Neuronal stem cell (in vitro differentiated cells): ENCODE measurements around the gene ENOX1.

Experiments used
- DNase-seq: peaks from one replicate; pipeline ENCODE4 v3.0.0-alpha.2; 2013; ENCODE audit warnings: low spot score
- H2AFZ ChIP-seq: one replicate; pipeline ENCODE4 v1.6.1; 2013; ENCODE audit warnings: mild to moderate bottlenecking, low read length, inconsistent platforms
- H2AK5ac ChIP-seq: 2 replicates; pipeline ENCODE4 v1.6.1; 2013; ENCODE audit warnings: low read depth, mild to moderate bottlenecking, inconsistent platforms, low read length, moderate library complexity, mixed read lengths
- H2BK120ac ChIP-seq: 2 replicates; pipeline ENCODE4 v1.6.1; 2013; ENCODE audit warnings: low read depth, mild to moderate bottlenecking, inconsistent platforms, low read length, moderate library complexity, mixed read lengths
- H2BK12ac ChIP-seq: one replicate; pipeline ENCODE4 v1.6.1; 2013; ENCODE audit warnings: low read length, inconsistent platforms
- H2BK15ac ChIP-seq: 2 replicates; pipeline ENCODE4 v1.6.1; 2013; ENCODE audit warnings: mild to moderate bottlenecking, low read length, inconsistent platforms, mixed read lengths
- H2BK5ac ChIP-seq: one replicate; pipeline ENCODE4 v1.6.1; 2013; ENCODE audit warnings: inconsistent platforms, mild to moderate bottlenecking, low read length, moderate library complexity
- H3K14ac ChIP-seq: one replicate; pipeline ENCODE4 v1.6.1; 2013; ENCODE audit warnings: low read length, inconsistent platforms
- H3K18ac ChIP-seq: 2 replicates; pipeline ENCODE4 v1.6.1; 2013; ENCODE audit warnings: low read length, inconsistent platforms
- H3K23ac ChIP-seq: 2 replicates; pipeline ENCODE4 v1.6.1; 2013; ENCODE audit warnings: low read depth, mild to moderate bottlenecking, mixed read lengths, low read length, inconsistent platforms; ENCODE audit not compliant: poor library complexity
- H3K27ac ChIP-seq: replicated peaks from 3 replicates; pipeline ENCODE4 v1.5.1; 2013; ENCODE audit warnings: low read length, inconsistent platforms
- H3K27me3 ChIP-seq, 3 experiments: 2 replicates each; pipeline ENCODE4 v1.6.1; 2013; ENCODE audit warnings: low read length in 3 of 3, mild to moderate bottlenecking in 2 of 3, inconsistent platforms in 1 of 3, low read depth in 1 of 3, mixed read lengths in 1 of 3, moderate library complexity in 1 of 3; ENCODE audit not compliant: control insufficient read depth in 3 of 3, insufficient read depth in 3 of 3
- H3K36me3 ChIP-seq, 2 donors: replicated peaks in 1 of 2; 2 replicates each; pipeline ENCODE4 v1.6.1; 2013; ENCODE audit warnings: low read length in 2 of 2; ENCODE audit not compliant: control insufficient read depth in 2 of 2, insufficient read depth in 2 of 2
- H3K4ac ChIP-seq: 2 replicates; pipeline ENCODE4 v1.6.1; 2013; ENCODE audit warnings: inconsistent platforms, mild to moderate bottlenecking, low read length, moderate library complexity
- H3K4me1 ChIP-seq, 2 donors: 1 replicate in 1 of 2; 2 replicates in 1 of 2; pipeline ENCODE4 v1.6.1; 2013; ENCODE audit warnings: low read length in 2 of 2, low read depth in 1 of 2; ENCODE audit not compliant: control insufficient read depth in 2 of 2, insufficient read depth in 1 of 2
- H3K4me2 ChIP-seq: one replicate; pipeline ENCODE4 v1.6.1; 2013; ENCODE audit warnings: mild to moderate bottlenecking, low read length, inconsistent platforms; ENCODE audit not compliant: insufficient read depth, poor library complexity, severe bottlenecking
- H3K4me3 ChIP-seq, 2 donors: 2 replicates each; pipeline ENCODE4 v1.5.1; 2013; ENCODE audit warnings: low read length in 2 of 2, mild to moderate bottlenecking in 2 of 2, inconsistent platforms in 1 of 2, moderate library complexity in 1 of 2
- H3K79me1 ChIP-seq: one replicate; pipeline ENCODE4 v1.6.1; 2013; ENCODE audit warnings: low read depth, mild to moderate bottlenecking, inconsistent platforms, low read length, moderate library complexity
- H3K9ac ChIP-seq: one replicate; pipeline ENCODE4 v1.6.1; 2013; ENCODE audit warnings: mild to moderate bottlenecking, low read depth, low read length, inconsistent platforms; ENCODE audit not compliant: poor library complexity
- H3K9me3 ChIP-seq, 2 donors: replicated peaks in 1 of 2; 2 replicates each; pipeline versions ENCODE3 to v1.6.1; 2013; ENCODE audit warnings: low read length in 2 of 2, mild to moderate bottlenecking in 2 of 2, inconsistent platforms in 1 of 2, low read depth in 1 of 2, mixed read lengths in 1 of 2, moderate library complexity in 1 of 2; ENCODE audit not compliant: control insufficient read depth in 2 of 2, insufficient read depth in 1 of 2
- H4K8ac ChIP-seq: one replicate; pipeline ENCODE4 v1.6.1; 2013; ENCODE audit warnings: low read depth, mild to moderate bottlenecking, inconsistent platforms, low read length, moderate library complexity
- H4K91ac ChIP-seq: one replicate; pipeline ENCODE4 v1.6.1; 2013; ENCODE audit warnings: low read length, low read depth, mild to moderate bottlenecking, inconsistent platforms; ENCODE audit not compliant: poor library complexity
- WGBS, 2 donors: extraction: QIAGEN DNeasy Blood & Tissue Kit; methylation state at CpG; one replicate each; pipeline ENCODE4 v1.1.7; 2013; ENCODE audit warnings: missing lambda C conversion rate in 2 of 2, mixed read lengths in 1 of 2; ENCODE audit not compliant: insufficient read length in 2 of 2, insufficient replicate concordance in 1 of 2; ENCODE audit errors: extremely low coverage in 2 of 2; 5-methylcytosine and 5-hydroxymethylcytosine counted together

ENOX1 gene

DNA sequence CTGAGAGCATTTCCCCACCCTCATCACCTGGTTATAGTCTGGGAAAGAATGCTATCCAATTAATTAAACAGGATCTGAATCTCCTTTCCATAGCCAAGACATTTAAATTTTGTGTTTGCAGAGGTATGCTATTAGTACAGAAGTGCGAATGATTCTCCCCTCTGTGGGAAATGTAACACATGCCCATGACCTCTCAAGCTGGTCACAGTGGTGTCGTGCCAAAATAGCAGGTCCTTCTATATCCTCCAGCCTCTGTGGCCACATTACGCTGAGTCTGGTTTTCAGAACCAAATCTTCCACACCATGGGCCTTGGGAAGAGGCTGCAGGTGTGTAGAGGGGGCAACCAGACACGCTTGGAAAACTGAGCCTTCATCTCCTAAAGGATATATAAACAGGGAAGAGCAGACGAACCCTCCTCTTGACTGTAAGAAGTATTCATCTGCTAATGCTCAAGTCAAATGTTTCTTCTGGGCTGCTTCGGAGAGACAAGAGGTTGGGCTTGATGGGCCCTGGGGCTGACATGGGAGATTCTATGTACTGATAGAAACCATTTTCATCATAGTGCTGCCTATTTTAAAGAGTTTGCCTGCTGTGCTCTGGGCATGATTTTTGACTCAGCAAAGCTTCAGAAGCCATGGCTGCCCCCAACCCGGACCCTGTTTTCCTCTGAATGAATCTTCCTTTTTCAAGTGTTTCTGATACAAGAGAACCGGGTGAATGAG lies 565.7 kb downstream of the ENOX1 start:
- no peak overlapping the region for H3K18ac ChIP-seq
- no peak overlapping the region for H3K27ac ChIP-seq
- no peaks in the 10 kb centered on the region for H3K79me1 ChIP-seq
- no peaks in the 10 kb centered on the region for H3K27me3 ChIP-seq
- H3K4me2 ChIP-seq, result no peak overlapping the region
- H2AFZ ChIP-seq, result no peak overlapping the region
- no peak overlapping the region for H3K4ac ChIP-seq
- no peak overlapping the region for H2BK5ac ChIP-seq
- no peak overlapping the region for H3K4me3 ChIP-seq
- H2AK5ac ChIP-seq, result no peak overlapping the region
- no peaks in the 10 kb centered on the region for H3K9me3 ChIP-seq
- H3K36me3 ChIP-seq, result no peaks in the 10 kb centered on the region
- H3K23ac ChIP-seq, result no peak overlapping the region
- H2BK12ac ChIP-seq, result no peak overlapping the region
- no peak overlapping the region for H3K14ac ChIP-seq
- no peak for DNase-seq
- H3K4me1 ChIP-seq, result peaks cover 0 to 4% of the 10 kb centered on the region in 2 donors
- no CpG with 5 or more reads among the region's 8 CpGs for WGBS, 2 donors
- no peak overlapping the region for H4K8ac ChIP-seq
- no peak overlapping the region for H3K9ac ChIP-seq
- no peak overlapping the region for H2BK15ac ChIP-seq
- no peak overlapping the region for H4K91ac ChIP-seq
- H2BK120ac ChIP-seq, result no peak overlapping the region

DNA sequence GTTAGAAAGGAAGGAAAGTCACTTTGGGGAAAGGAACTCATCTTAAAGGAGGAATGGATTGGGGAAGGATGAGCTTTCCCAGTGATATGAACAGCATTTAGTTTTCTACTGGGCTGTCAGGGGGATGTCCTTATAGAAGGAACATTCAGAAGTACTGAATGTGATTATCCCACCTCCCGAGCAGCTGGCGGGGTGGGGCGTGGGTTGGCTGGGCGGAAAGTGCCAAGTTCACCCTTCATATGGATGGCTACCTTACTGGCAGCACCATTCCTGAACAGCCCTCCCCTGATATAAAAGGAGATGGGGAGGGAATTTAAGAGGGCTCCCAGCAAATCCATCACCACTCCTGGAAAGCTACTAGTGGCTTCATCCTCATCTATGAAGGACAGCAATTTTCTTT lies 572.6 kb downstream of the ENOX1 start:
- Histone ChIP-seq H3K18ac (no peak overlapping the region), H3K79me1 (no peaks in the 10 kb centered on the region), H2AK5ac (no peak overlapping the region), H4K91ac (no peak overlapping the region), H3K4me3 (no peak overlapping the region), H3K14ac (no peak overlapping the region), H3K23ac (no peak overlapping the region), H2BK5ac (no peak overlapping the region), H4K8ac (no peak overlapping the region), H2BK12ac (no peak overlapping the region), H3K27me3 (no peaks in the 10 kb centered on the region), H3K4me1 (peaks cover 0 to 1% of the 10 kb centered on the region in 2 donors), H3K36me3 (no peaks in the 10 kb centered on the region), H3K4me2 (no peak overlapping the region), H2BK15ac (no peak overlapping the region), H2AFZ (no peak overlapping the region), H3K27ac (no peak overlapping the region), H3K9me3 (no peaks in the 10 kb centered on the region), H3K9ac (no peak overlapping the region), H3K4ac (no peak overlapping the region), H2BK120ac (no peak overlapping the region)
- no peak for DNase-seq
- no CpG with 5 or more reads among the region's 4 CpGs for WGBS, 2 donors

DNA sequence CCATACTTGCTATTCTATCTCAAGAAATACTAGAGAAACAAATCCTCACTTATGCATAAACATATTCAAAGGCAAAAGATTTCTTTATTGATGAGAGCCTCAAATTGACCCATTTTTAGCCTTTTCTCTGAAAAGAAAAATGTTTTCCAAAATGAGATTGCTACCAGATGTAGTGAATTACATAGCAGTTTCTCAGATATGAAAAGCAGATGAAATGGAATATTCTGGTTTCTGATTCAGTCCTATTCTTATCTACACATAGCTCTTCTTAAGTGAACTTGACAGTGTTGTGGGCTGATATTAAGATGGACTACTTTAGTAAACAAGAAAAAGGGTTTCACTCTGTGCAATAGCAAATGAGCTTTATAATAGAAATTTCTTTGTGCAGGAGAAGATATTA lies 579.9 kb downstream of the ENOX1 start:
- H3K79me1 ChIP-seq, result no peaks in the 10 kb centered on the region
- H3K4me2 ChIP-seq, result no peak overlapping the region
- H3K4me1 ChIP-seq, result no peaks in the 10 kb centered on the region
- H3K4ac ChIP-seq, result no peak overlapping the region
- no peak overlapping the region for H2BK15ac ChIP-seq
- no peaks in the 10 kb centered on the region for H3K27me3 ChIP-seq
- no peak overlapping the region for H2AK5ac ChIP-seq
- no peak overlapping the region for H3K18ac ChIP-seq
- H3K9ac ChIP-seq, result no peak overlapping the region
- DNase-seq, result no peak
- peaks cover 0 to 2% of the 10 kb centered on the region in 2 donors for H3K9me3 ChIP-seq
- H3K27ac ChIP-seq, result no peak overlapping the region
- no peak overlapping the region for H3K23ac ChIP-seq
- no peak overlapping the region for H4K91ac ChIP-seq
- H4K8ac ChIP-seq, result no peak overlapping the region
- no peak overlapping the region for H2BK12ac ChIP-seq
- no peak overlapping the region for H3K4me3 ChIP-seq
- H3K14ac ChIP-seq, result no peak overlapping the region
- H2BK120ac ChIP-seq, result no peak overlapping the region
- no peaks in the 10 kb centered on the region for H3K36me3 ChIP-seq
- H2BK5ac ChIP-seq, result no peak overlapping the region
- no peak overlapping the region for H2AFZ ChIP-seq

DNA sequence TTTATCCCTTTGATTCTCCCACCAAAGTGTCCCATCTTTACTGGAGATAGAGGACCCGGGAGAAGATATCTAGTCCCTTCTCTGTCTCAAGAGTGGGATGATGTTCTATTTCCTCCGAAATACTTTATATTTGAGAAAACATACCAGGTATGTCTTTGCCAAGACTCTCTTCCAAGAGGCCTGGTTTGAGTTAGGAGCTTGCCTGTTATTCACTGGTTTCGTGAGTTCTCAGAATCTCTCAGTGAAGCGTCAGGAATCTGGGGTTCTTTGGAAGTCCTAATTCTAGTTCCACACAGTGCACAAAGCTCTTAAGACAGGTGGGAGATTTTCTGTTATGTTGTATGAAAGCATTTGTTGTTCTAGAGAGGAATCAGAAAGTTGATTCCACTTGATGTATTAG lies 581.4 kb downstream of the ENOX1 start:
- Histone ChIP-seq H3K9ac (no peak overlapping the region), H4K91ac (no peak overlapping the region), H2AK5ac (no peak overlapping the region), H2BK12ac (no peak overlapping the region), H3K4me3 (no peak overlapping the region), H2BK5ac (no peak overlapping the region), H2AFZ (no peak overlapping the region), H3K9me3 (peaks cover 0 to 2% of the 10 kb centered on the region in 2 donors), H3K36me3 (no peaks in the 10 kb centered on the region), H3K18ac (no peak overlapping the region), H2BK120ac (no peak overlapping the region), H3K27me3 (no peaks in the 10 kb centered on the region), H3K4ac (no peak overlapping the region), H4K8ac (no peak overlapping the region), H3K79me1 (no peaks in the 10 kb centered on the region), H3K27ac (no peak overlapping the region), H3K4me2 (no peak overlapping the region), H3K23ac (no peak overlapping the region), H2BK15ac (no peak overlapping the region), H3K4me1 (no peaks in the 10 kb centered on the region), H3K14ac (no peak overlapping the region)
- DNase-seq, result no peak
- no CpG with 5 or more reads among the region's 4 CpGs for WGBS, 2 donors
